ENCODE results near the gene LRBA. TPM values are rescaled to one million over a fixed set of nuclear protein-coding genes. Genes with fewer than 3 reads are reported as not detected.

Gene LRBA
- total and polyA plus RNA-seq, 2 of the 4 experiments (the other 2 are of a cell fraction): 10.2 to 51.6 TPM

- Histone ChIP-seq H4K91ac (ENCODE audit: insufficient read depth, low read depth, low read length) (no peak overlapping the region), H3K56ac (ENCODE audit: extremely low read depth, insufficient read depth, low read length) (no peak overlapping the region), H4K8ac (ENCODE audit: low read depth in 2 of 2, low read length in 2 of 2) (no peak overlapping the region), H3K4ac (ENCODE audit: low read depth, low read length) (no peak overlapping the region), H3K4me3 (ENCODE audit: insufficient read depth, low read depth, low read length) (no peak overlapping the region), H2AFZ (replicated peaks; ENCODE audit: low read length, poor library complexity) (no peak overlapping the region), H2AK9ac (replicated peaks; ENCODE audit: low read depth, low read length, poor library complexity) (no peak overlapping the region), H3K9ac (ENCODE audit: low read depth, low read length) (no peak overlapping the region), H3K9me3 (ENCODE audit: control insufficient read depth, insufficient read depth, low read length) (no peaks in the 10 kb centered on the region), H3K23ac (ENCODE audit: low read depth, low read length) (no peak overlapping the region), H2BK5ac (ENCODE audit: low read depth, low read length, poor library complexity, severe bottlenecking) (no peak overlapping the region), H3K14ac (replicated peaks; ENCODE audit: low read depth, low read length) (no peak overlapping the region), H3K27me3 (ENCODE audit: control insufficient read depth, insufficient read depth, low read length) (no peaks in the 10 kb centered on the region), H2BK120ac (ENCODE audit: low read depth, low read length) (no peak overlapping the region), H2AK5ac (ENCODE audit: low read depth, low read length) (no peak overlapping the region), H3K9me1 (ENCODE audit: insufficient read depth, low read length) (no peaks in the 10 kb centered on the region), H4K5ac (ENCODE audit: low read depth, low read length) (no peak overlapping the region), H3K18ac (ENCODE audit: low read depth, low read length) (no peak overlapping the region), H3K36me3 (ENCODE audit: control insufficient read depth, insufficient read depth, low read length) (no peaks in the 10 kb centered on the region), H2BK20ac (ENCODE audit: low read depth, low read length) (no peak overlapping the region), H2BK15ac (ENCODE audit: low read depth, low read length) (no peak overlapping the region), H3K27ac (ENCODE audit: insufficient read depth, low read length) (no peak overlapping the region), H3K79me1 (ENCODE audit: low read depth in 1 of 2, low read length in 2 of 2) (no peaks in the 10 kb centered on the region), H4K20me1 (ENCODE audit: insufficient read depth, low read length) (no peaks in the 10 kb centered on the region), H3K4me2 (ENCODE audit: low read depth, low read length) (no peak overlapping the region), H3K4me1 (ENCODE audit: control insufficient read depth, insufficient read depth, low read length) (no peaks in the 10 kb centered on the region)
- CTCF ChIA-PET: no interaction called here
- in situ Hi-C loops (cut with MboI; ENCODE audit: low sequenced_read_pairs) (no loop called here), dilution Hi-C loops (cut with HindIII; ENCODE audit: low sequenced_read_pairs, unreplicated experiment) (no loop called here), intact Hi-C loops (cut with micrococcal nuclease) (no loop called here)
- POLR2A ChIA-PET (ENCODE audit: unreplicated experiment): no interaction called here
- WGBS, 2 experiments (ENCODE audit: extremely low coverage in 2 of 2, insufficient read length in 1 of 2): 100% methylated on average over 1 of the region's 2 CpGs; no CpG with 5 or more reads in 1 of the 2 experiments
- DNase-seq (no peak), ATAC-seq (ENCODE audit: low read depth) (no peak)
- no TSS peak for BruUV-seq (replicated peaks)
- TF ChIP-seq BHLHE40 (IDR thresholded peaks at IDR 0.05; ENCODE audit: low read depth, low read length) (no peak), MXI1 (IDR thresholded peaks at IDR 0.05; ENCODE audit: borderline replicate concordance, low read depth, low read length) (no peak), POLR2A (IDR thresholded peaks at IDR 0.05; ENCODE audit: low read depth, low read length) (no peak), MAZ (IDR thresholded peaks at IDR 0.05; ENCODE audit: borderline replicate concordance, low read depth, low read length) (no peak), FOS (IDR thresholded peaks at IDR 0.05; ENCODE audit: low read depth, low read length) (no peak), CEBPB (IDR thresholded peaks at IDR 0.05; ENCODE audit: low read depth, low read length) (no peak), SMC3 (IDR thresholded peaks at IDR 0.05; ENCODE audit: low read depth, low read length) (no peak), NFE2L2 (IDR thresholded peaks at IDR 0.05; ENCODE audit: low read depth, low read length) (no peak), RCOR1 (IDR thresholded peaks at IDR 0.05; ENCODE audit: insufficient replicate concordance, low read length) (no peak), CHD1 (IDR thresholded peaks at IDR 0.05; ENCODE audit: low read depth, low read length) (no peak), MAFK (IDR thresholded peaks at IDR 0.05; ENCODE audit: low read depth, low read length) (no peak)
- TF ChIP-seq, protein P1, sequence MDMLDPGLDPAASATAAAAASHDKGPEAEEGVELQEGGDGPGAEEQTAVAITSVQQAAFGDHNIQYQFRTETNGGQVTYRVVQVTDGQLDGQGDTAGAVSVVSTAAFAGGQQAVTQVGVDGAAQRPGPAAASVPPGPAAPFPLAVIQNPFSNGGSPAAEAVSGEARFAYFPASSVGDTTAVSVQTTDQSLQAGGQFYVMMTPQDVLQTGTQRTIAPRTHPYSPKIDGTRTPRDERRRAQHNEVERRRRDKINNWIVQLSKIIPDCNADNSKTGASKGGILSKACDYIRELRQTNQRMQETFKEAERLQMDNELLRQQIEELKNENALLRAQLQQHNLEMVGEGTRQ (IDR thresholded peaks at IDR 0.05; ENCODE audit: low read depth, low read length): no peak
- TF ChIP-seq, protein P2, sequence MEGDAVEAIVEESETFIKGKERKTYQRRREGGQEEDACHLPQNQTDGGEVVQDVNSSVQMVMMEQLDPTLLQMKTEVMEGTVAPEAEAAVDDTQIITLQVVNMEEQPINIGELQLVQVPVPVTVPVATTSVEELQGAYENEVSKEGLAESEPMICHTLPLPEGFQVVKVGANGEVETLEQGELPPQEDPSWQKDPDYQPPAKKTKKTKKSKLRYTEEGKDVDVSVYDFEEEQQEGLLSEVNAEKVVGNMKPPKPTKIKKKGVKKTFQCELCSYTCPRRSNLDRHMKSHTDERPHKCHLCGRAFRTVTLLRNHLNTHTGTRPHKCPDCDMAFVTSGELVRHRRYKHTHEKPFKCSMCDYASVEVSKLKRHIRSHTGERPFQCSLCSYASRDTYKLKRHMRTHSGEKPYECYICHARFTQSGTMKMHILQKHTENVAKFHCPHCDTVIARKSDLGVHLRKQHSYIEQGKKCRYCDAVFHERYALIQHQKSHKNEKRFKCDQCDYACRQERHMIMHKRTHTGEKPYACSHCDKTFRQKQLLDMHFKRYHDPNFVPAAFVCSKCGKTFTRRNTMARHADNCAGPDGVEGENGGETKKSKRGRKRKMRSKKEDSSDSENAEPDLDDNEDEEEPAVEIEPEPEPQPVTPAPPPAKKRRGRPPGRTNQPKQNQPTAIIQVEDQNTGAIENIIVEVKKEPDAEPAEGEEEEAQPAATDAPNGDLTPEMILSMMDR (conservative IDR thresholded peaks at IDR 0.05; ENCODE audit: low read depth, low read length): no peak
Observed at GRCh38 chr4:150391052-150391451, 624.0 kb downstream of the LRBA start.
